ENCODE measurements around the gene SLC2A11.

Gene SLC2A11

DNA sequence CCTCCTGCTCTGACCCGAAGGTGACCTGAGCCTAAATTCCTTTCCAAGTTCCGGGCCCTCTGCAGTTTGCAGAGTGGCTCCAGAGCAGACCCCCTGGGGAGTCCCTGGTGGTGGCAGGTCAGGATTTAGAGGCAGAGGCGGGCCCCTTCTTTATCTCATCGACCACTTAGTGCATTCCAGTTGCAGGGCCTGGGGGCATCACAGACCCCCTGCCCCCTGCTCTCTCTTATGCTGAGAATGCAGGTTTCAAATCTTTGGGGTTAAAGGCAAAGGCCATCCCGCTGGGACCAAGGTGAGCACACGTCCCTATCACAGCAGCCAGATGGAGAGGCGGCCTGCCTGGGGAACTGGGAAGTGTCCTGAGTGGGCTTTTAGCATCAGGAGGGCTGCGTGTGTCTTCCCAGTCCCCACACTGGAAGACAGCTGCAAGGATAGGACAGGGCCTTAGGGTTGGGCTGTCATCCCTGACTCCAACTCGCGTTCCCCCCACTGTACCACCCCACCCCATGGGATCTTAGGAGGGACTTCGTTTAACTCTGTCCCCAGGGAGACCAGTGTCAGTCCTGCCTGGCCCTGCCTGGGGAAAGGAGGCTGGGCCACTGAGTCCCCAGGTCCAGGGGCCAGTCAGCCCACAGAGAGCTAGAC is 30.2 kb upstream of the SLC2A11 start:
- H3K36me3 Mint-ChIP-seq (ENCODE audit: low read depth), result peaks cover 85% of the 10 kb centered on the region
- no peaks in the 10 kb centered on the region for H3K27me3 Mint-ChIP-seq

DNA sequence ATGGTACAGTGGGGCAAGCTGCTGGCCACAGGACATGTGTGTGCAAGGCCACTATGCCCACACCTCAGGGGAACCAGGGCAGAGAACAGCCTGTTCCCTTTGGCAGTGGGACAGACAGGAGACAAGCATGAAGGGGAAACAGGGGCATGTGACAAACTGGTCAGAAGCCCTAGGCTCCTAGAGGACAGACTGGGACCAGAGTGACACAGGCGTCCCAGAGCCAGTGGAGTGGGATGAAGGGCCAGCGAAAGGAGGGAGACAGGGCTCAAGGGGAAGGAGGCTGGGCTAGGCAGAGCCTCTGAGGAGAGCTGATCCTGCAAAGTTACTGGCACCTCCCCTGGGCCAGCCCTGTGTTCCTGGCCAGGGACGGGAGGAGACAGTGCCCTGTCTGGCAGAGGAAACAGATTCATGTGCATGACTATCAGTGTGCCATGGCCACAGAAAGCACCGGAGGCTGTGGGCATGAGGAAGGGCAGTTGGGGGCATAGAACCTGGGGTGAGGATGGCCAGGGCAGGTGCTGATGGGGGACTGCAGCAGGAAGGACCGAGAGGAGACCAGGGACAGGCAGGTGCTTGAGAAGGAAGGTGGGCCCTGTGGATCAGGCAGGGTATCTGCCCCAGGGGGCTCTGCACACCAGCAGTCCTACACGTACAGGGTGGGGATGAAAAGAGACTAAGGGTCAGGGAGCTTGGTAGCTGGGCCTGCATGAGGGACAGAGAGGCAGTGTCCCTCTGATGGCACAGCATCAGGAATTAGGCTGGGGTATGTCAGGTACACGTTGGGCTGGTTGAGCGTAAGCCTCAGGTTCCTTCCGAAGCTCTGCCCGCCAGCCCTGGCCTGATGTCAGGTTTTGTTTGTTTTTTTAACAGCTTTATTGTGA is 28.6 kb upstream of the SLC2A11 start:
- H3K27ac Mint-ChIP-seq, result peak overlapping the region; percentile 63
- H3K9me3 Mint-ChIP-seq, result no peaks in the 10 kb centered on the region
- DNase-seq, result no peak
- no peaks in the 10 kb centered on the region for H3K4me1 Mint-ChIP-seq (ENCODE audit: low read depth)
- peaks cover 80% of the 10 kb centered on the region for H3K36me3 Mint-ChIP-seq (ENCODE audit: low read depth)
- no peaks in the 10 kb centered on the region for H3K27me3 Mint-ChIP-seq
- H3K4me3 Mint-ChIP-seq, result no peak overlapping the region

More for the DNA sequence above, 30.2 kb upstream of the SLC2A11 start:
- DNase-seq, result no peak
- no peak overlapping the region for H3K4me3 Mint-ChIP-seq
- H3K9me3 Mint-ChIP-seq, result no peaks in the 10 kb centered on the region
- H3K4me1 Mint-ChIP-seq (ENCODE audit: low read depth), result no peaks in the 10 kb centered on the region
- H3K27ac Mint-ChIP-seq, result no peak overlapping the region

DNA sequence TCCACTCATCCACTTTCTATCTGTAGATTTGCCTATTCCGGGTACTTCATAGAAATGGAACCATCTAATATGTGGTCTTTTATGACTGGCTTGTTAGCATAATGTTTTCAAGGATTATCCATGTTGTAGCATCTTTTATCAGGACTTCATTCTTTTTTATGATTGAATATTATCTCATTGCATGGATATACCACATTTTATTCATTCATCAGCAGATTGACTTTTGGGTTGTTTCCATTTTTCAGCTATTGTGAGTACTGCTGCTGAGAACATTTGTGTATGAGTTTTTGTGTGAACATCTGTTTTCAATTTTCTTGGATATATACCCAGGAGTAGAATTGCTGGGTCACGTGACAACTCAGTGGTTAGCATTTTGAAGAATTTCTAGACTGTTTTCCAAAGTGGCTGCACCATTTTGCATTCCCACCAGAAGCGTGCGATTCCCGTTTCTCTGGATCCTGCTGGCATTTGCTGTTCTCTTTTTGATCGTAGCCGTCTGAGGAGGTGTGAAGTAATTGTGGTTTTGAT is 27.8 kb upstream of the SLC2A11 start:
- no peak overlapping the region for H3K27ac Mint-ChIP-seq
- no peaks in the 10 kb centered on the region for H3K27me3 Mint-ChIP-seq
- H3K4me1 Mint-ChIP-seq (ENCODE audit: low read depth), result no peaks in the 10 kb centered on the region
- no peaks in the 10 kb centered on the region for H3K9me3 Mint-ChIP-seq
- H3K36me3 Mint-ChIP-seq (ENCODE audit: low read depth), result peaks cover 75% of the 10 kb centered on the region
- H3K4me3 Mint-ChIP-seq, result no peak overlapping the region
- no peak for DNase-seq

DNA sequence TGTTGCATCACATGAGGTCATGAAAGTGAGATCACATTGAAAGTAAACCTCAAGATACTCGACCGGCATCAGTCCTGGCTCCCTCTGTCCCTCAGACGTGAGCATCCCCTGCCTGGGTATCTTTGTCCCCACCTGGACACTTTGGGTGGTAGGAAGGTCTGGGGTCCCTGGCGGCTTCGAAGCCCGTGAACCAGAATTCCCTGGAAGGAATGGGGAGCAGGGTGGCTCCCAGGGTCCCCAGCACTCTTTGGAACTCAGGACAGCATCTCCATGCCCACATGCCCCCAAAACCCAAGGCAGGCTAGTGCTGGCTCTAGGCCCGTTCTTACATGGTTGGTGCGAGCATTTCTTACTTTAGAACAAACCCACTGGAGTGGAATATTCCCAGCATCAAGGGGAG is 26.4 kb upstream of the SLC2A11 start:
- no peak overlapping the region for H3K27ac Mint-ChIP-seq

GRCh38 chr22:23831781-23832180 is 25.9 kb upstream of the SLC2A11 start:
- DNase-seq, result no peak
- Mint-ChIP-seq H3K27ac (no peak overlapping the region), H3K4me1 (ENCODE audit: low read depth) (no peaks in the 10 kb centered on the region), H3K4me3 (no peak overlapping the region), H3K36me3 (ENCODE audit: low read depth) (peaks cover 70% of the 10 kb centered on the region), H3K27me3 (no peaks in the 10 kb centered on the region), H3K9me3 (no peaks in the 10 kb centered on the region)

More for the DNA sequence above, 26.4 kb upstream of the SLC2A11 start:
- Mint-ChIP-seq H3K4me1 (ENCODE audit: low read depth) (no peaks in the 10 kb centered on the region), H3K4me3 (no peak overlapping the region), H3K9me3 (no peaks in the 10 kb centered on the region), H3K36me3 (ENCODE audit: low read depth) (peaks cover 71% of the 10 kb centered on the region), H3K27me3 (no peaks in the 10 kb centered on the region)
- DNase-seq, result no peak

- no peak for DNase-seq
- Mint-ChIP-seq H3K4me3 (no peak overlapping the region), H3K4me1 (ENCODE audit: low read depth) (no peaks in the 10 kb centered on the region), H3K27me3 (no peaks in the 10 kb centered on the region), H3K27ac (no peak overlapping the region), H3K9me3 (no peaks in the 10 kb centered on the region), H3K36me3 (ENCODE audit: low read depth) (peaks cover 63% of the 10 kb centered on the region)
Observed at GRCh38 chr22:23832226-23833016, 25.3 kb upstream of the SLC2A11 start.

DNA sequence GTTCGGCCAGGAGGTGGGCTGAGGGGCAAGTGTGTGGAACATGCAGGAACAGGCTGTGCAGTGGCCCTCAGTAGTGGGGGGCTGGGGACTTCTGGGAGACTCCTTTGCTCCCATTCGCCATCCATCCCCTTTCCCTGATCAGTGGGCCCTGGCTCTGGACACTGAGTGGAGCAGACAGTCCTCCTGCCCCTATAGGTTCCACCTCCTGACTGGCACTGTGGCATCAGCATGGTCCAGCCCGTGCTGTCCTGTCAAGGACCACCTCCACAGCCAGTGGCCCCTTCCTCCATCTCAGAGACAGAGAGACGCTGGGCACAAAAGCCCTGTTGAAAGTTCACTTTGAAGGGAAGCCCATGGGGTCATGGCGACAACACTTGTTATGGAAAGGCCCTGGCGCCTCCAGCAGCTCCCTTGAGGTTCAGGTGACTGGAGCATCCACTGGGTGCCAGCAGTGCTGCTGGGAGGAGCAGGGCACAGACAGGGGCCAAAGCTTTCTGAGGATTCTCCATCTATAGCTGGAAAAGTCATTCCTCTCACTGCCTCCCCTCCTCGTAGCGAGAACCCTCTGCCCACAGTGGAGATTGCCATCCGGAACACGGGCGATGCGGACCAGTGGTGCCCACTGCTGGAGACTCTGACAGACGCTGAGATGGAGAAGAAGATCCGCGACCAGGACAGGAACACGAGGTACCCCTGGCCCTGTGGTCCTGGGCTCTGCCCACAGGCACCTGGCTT is 24.5 kb upstream of the SLC2A11 start:
- H3K36me3 Mint-ChIP-seq (ENCODE audit: low read depth), result peaks cover 61% of the 10 kb centered on the region
- no peak for DNase-seq
- no peaks in the 10 kb centered on the region for H3K9me3 Mint-ChIP-seq
- no peaks in the 10 kb centered on the region for H3K27me3 Mint-ChIP-seq
- H3K4me3 Mint-ChIP-seq, result no peak overlapping the region
- peaks cover 6% of the 10 kb centered on the region for H3K4me1 Mint-ChIP-seq (ENCODE audit: low read depth)
- H3K27ac Mint-ChIP-seq, result no peak overlapping the region

DNA sequence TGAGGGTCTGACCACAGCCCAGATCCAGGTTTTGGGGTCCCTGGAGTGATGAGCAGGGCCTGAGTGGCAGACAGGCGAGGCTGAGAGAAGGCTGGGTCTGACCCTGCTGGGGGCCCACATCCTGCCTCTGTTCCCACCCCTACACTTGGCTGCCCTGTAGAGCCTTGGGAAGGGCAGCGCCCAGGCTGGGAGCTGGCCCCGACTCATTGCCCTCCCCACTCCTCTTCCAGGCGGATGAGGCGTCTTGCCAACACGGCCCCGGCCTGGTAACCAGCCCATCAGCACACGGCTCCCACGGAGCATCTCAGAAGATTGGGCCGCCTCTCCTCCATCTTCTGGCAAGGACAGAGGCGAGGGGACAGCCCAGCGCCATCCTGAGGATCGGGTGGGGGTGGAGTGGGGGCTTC is 23.8 kb upstream of the SLC2A11 start:
- Mint-ChIP-seq H3K9me3 (no peaks in the 10 kb centered on the region), H3K4me3 (no peak overlapping the region), H3K27me3 (no peaks in the 10 kb centered on the region), H3K27ac (no peak overlapping the region), H3K4me1 (ENCODE audit: low read depth) (peaks cover 13% of the 10 kb centered on the region), H3K36me3 (ENCODE audit: low read depth) (peaks cover 57% of the 10 kb centered on the region)
- no peak for DNase-seq

GRCh38 chr22:23834406-23834792 is 23.3 kb upstream of the SLC2A11 start:
- Mint-ChIP-seq H3K36me3 (ENCODE audit: low read depth) (peaks cover 52% of the 10 kb centered on the region), H3K4me1 (ENCODE audit: low read depth) (peaks cover 18% of the 10 kb centered on the region), H3K27me3 (no peaks in the 10 kb centered on the region), H3K4me3 (no peak overlapping the region), H3K27ac (no peak overlapping the region), H3K9me3 (no peaks in the 10 kb centered on the region)
- no peak for DNase-seq

- Mint-ChIP-seq H3K4me1 (ENCODE audit: low read depth) (peaks cover 22% of the 10 kb centered on the region), H3K36me3 (ENCODE audit: low read depth) (peaks cover 46% of the 10 kb centered on the region), H3K27me3 (no peaks in the 10 kb centered on the region), H3K9me3 (no peaks in the 10 kb centered on the region), H3K27ac (peak overlapping the region; percentile 22), H3K4me3 (no peak overlapping the region)
- no peak for DNase-seq
Observed at GRCh38 chr22:23834793-23835483, 22.7 kb upstream of the SLC2A11 start.

GRCh38 chr22:23835484-23836144 is 22.1 kb upstream of the SLC2A11 start:
- Mint-ChIP-seq H3K27me3 (no peaks in the 10 kb centered on the region), H3K27ac (peak overlapping the region; percentile 22), H3K9me3 (no peaks in the 10 kb centered on the region), H3K36me3 (ENCODE audit: low read depth) (peaks cover 42% of the 10 kb centered on the region), H3K4me3 (no peak overlapping the region), H3K4me1 (ENCODE audit: low read depth) (peaks cover 23% of the 10 kb centered on the region)
- DNase-seq, result no peak

DNA sequence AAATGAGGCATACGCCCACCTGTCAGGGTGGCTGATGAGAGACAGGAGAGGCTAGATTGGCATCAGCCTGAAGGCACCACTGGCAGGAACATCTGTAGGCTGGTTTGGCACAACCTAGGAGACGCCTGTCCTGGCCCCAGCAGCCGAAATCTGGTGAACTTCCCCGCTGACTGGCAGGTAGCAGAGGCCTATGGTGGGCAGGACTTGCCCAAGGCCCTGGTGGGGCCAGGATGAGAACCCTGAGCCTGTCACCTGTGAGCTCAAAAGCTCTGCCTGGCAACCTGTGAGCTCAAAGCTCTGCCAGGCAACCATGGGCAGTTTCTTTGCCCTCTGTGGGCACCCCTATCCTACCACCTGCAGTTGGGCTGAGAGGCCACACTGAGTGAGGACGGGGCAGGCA is 21.4 kb upstream of the SLC2A11 start:
- peaks cover 23% of the 10 kb centered on the region for H3K4me1 Mint-ChIP-seq (ENCODE audit: low read depth)
- no peak overlapping the region for H3K4me3 Mint-ChIP-seq
- no peak for DNase-seq
- H3K9me3 Mint-ChIP-seq, result no peaks in the 10 kb centered on the region
- no peak overlapping the region for H3K27ac Mint-ChIP-seq
- peaks cover 37% of the 10 kb centered on the region for H3K36me3 Mint-ChIP-seq (ENCODE audit: low read depth)
- H3K27me3 Mint-ChIP-seq, result no peaks in the 10 kb centered on the region
